Measurements from ENCODE around the gene LORICRIN. TPM values are rescaled to one million over a fixed set of nuclear protein-coding genes. Genes with fewer than 3 reads are reported as not detected.
"Not testable (repeated sequence)": the region's sequence is repeated elsewhere in the genome, so short reads cannot be mapped to it uniquely, and the experiment has no call there.

LORICRIN gene
- total RNA-seq, 1 experiment from 2014 or later: not detected

DNA sequence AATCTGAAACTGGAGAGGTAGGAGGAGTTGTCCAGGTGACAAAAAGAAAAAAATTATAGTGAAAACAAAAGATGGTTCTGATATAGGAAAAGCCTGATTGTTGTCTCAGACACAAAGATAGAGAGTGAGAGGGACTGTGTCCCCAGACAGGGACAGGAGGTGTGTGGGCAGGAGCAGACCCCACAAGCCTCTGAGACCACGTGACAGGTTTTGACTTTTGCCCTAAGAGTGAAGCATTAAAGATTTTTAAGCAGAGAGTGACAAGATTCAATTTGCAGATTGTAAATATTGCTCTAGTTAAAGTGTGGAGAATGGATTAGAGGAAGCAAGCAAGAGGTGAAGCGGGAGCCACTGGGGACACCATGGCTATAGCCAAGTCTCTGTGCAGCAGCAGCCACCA, 31.7 kb upstream of the LORICRIN start:
- Mint-ChIP-seq H3K9me3 (ENCODE audit: low read depth, unreplicated experiment) (peaks cover 3% of the 10 kb centered on the region), H3K4me3 (ENCODE audit: low read depth, unreplicated experiment) (no peak overlapping the region), H3K36me3 (ENCODE audit: insufficient read depth, unreplicated experiment) (no peaks in the 10 kb centered on the region), H3K27me3 (ENCODE audit: unreplicated experiment) (peaks cover 18% of the 10 kb centered on the region), H3K4me1 (ENCODE audit: low read depth, unreplicated experiment) (peaks cover 10% of the 10 kb centered on the region), H3K27ac (ENCODE audit: unreplicated experiment) (no peak overlapping the region)
- no TSS peak for BruUV-seq (replicated peaks)
- no peak for DNase-seq
- CTCF ChIA-PET: no interaction called here
- intact Hi-C loops (cut with micrococcal nuclease; ENCODE audit: unreplicated experiment): loop anchor here (5.0 to 10.0 kb wide), 3 partner anchors 49 to 576 kb away; no protein-coding TSS in a partner anchor
- no peak for TF ChIP-seq CTCF (IDR thresholded peaks at IDR 0.05; ENCODE audit: unreplicated experiment)

- intact Hi-C loops (cut with micrococcal nuclease; ENCODE audit: unreplicated experiment): loop anchor here (5.0 to 10.0 kb wide), 3 partner anchors 49 to 576 kb away; no protein-coding TSS in a partner anchor
- no peak overlapping the region for H3K4me3 Mint-ChIP-seq (ENCODE audit: low read depth, unreplicated experiment)
- peaks cover 9% of the 10 kb centered on the region for H3K4me1 Mint-ChIP-seq (ENCODE audit: low read depth, unreplicated experiment)
- H3K27ac Mint-ChIP-seq (ENCODE audit: unreplicated experiment): no peak overlapping the region
- peaks cover 3% of the 10 kb centered on the region for H3K9me3 Mint-ChIP-seq (ENCODE audit: low read depth, unreplicated experiment)
- CTCF ChIA-PET: interaction anchor here (0.9 kb wide), 1 partner anchor 11 kb away, joined by 3 read pairs; no protein-coding TSS in a partner anchor
- H3K36me3 Mint-ChIP-seq (ENCODE audit: insufficient read depth, unreplicated experiment): no peaks in the 10 kb centered on the region
- DNase-seq: no peak
- no peak for TF ChIP-seq CTCF (IDR thresholded peaks at IDR 0.05; ENCODE audit: unreplicated experiment)
- H3K27me3 Mint-ChIP-seq (ENCODE audit: unreplicated experiment): peaks cover 11% of the 10 kb centered on the region
- BruUV-seq (replicated peaks): no TSS peak
These were observed 31.0 kb upstream of the LORICRIN start for GRCh38 chr1:153228491-153228890.

DNA sequence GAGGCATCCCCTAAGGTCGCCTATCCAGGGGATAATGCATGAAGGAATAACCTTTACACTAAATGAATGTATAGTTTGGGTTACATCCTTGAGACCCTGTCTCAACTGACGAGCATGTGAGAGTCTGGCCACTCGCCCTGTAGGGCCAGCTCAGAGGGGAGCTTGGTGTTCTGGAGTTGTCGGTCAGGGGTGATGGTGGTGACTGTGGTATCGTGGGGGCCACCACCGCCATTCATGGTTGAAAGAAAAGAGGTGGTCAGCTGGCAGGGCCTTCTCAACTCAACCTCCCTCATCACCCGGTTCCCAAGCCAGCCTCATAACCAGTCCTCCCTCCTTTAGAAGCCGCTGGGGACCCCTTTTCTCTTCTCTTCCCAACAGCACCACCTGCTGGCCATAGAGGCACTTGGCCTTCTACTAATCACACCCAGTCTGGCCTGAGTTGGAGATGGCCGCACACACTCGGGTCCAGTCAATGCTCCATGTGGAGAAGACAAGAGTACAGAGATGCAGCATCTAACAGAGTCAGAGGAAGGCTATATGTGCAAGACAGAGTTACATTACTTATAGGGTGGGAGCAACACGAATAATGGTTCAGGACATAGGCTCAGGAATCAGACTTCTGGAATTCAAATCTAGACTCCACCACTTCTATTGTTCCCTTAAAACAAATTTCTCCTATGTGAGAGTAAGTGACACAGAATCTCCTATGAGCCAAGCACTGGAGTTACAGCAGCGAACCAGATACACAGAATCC, 30.2 kb upstream of the LORICRIN start:
- H3K4me1 Mint-ChIP-seq (ENCODE audit: low read depth, unreplicated experiment); H3K9me3 Mint-ChIP-seq (ENCODE audit: low read depth, unreplicated experiment); H3K27me3 Mint-ChIP-seq (ENCODE audit: unreplicated experiment); H3K27ac Mint-ChIP-seq (ENCODE audit: unreplicated experiment); H3K4me3 Mint-ChIP-seq (ENCODE audit: low read depth, unreplicated experiment); BruUV-seq (replicated peaks); H3K36me3 Mint-ChIP-seq (ENCODE audit: insufficient read depth, unreplicated experiment): not testable (repeated sequence)
- CTCF ChIA-PET: interaction anchor here (0.9 kb wide), 1 partner anchor 10 kb away, joined by 3 read pairs; no protein-coding TSS in a partner anchor
- peak; percentile 56 for DNase-seq
- intact Hi-C loops (cut with micrococcal nuclease; ENCODE audit: unreplicated experiment): loop anchor here (5.0 to 10.0 kb wide), 3 partner anchors 48 to 577 kb away; no protein-coding TSS in a partner anchor
- peak; percentile 43 for TF ChIP-seq CTCF (IDR thresholded peaks at IDR 0.05; ENCODE audit: unreplicated experiment)

- no TSS peak for BruUV-seq (replicated peaks)
- Mint-ChIP-seq H3K4me1 (ENCODE audit: low read depth, unreplicated experiment) (peaks cover 7% of the 10 kb centered on the region), H3K27me3 (ENCODE audit: unreplicated experiment) (no peaks in the 10 kb centered on the region), H3K27ac (ENCODE audit: unreplicated experiment) (no peak overlapping the region), H3K9me3 (ENCODE audit: low read depth, unreplicated experiment) (peaks cover 3% of the 10 kb centered on the region), H3K36me3 (ENCODE audit: insufficient read depth, unreplicated experiment) (no peaks in the 10 kb centered on the region), H3K4me3 (ENCODE audit: low read depth, unreplicated experiment) (no peak overlapping the region)
- DNase-seq: no peak
- TF ChIP-seq CTCF (IDR thresholded peaks at IDR 0.05; ENCODE audit: unreplicated experiment): no peak
- intact Hi-C loops (cut with micrococcal nuclease; ENCODE audit: unreplicated experiment): no loop called here
- CTCF ChIA-PET: interaction anchor here (0.9 to 1.0 kb wide), 2 partner anchors 23 to 58 kb away, joined by 3 read pairs; no protein-coding TSS in a partner anchor
These were observed 28.1 kb upstream of the LORICRIN start for GRCh38 chr1:153231363-153231762.

Data from Calu3 (cell line).